Testis (tissue), 3 donors: ENCODE results near the gene PRMT2. TPM values are rescaled to one million over a fixed set of nuclear protein-coding genes. Genes with fewer than 3 reads are reported as not detected.
A peak's percentile ranks its signal among the peaks of the same experiment; 100 is the strongest.

Experiments used
- DNase-seq: peaks from one replicate; pipeline ENCODE4 v3.0.0-alpha.2; 2019
- H3K27ac ChIP-seq, 2 donors: fragments of 200-600 bp; sonication (generic); one replicate each; pipeline ENCODE4 v1.5.1; 2019
- H3K27me3 ChIP-seq: fragments of 200-600 bp; sonication (generic); one replicate; pipeline ENCODE4 v1.5.1; 2019
- H3K36me3 ChIP-seq: fragments of 200-600 bp; sonication (generic); one replicate; pipeline ENCODE4 v1.5.1; 2017; ENCODE audit warnings: low read depth; ENCODE audit errors: missing control alignments
- H3K4me1 ChIP-seq: fragments of 200-600 bp; sonication (generic); one replicate; pipeline ENCODE4 v1.5.1; 2019
- H3K4me3 ChIP-seq, 2 donors: fragments of 200-600 bp; sonication (generic); one replicate each; pipeline ENCODE4 v1.5.1; 2017 to 2019
- H3K9me3 ChIP-seq: fragments of 200-600 bp; sonication (generic); one replicate; pipeline ENCODE4 v1.5.1; 2017
- POLR2A ChIP-seq: fragments of 450-650 bp; IDR thresholded peaks from one replicate; pipeline ENCODE4 v1.6.1; 2017; ENCODE audit warnings: antibody characterized with exemption, mild to moderate bottlenecking, moderate library complexity
- WGBS, 2 donors: methylation state at CpG; one replicate each; pipeline ENCODE4 v1.1.5; 2018; 5-methylcytosine and 5-hydroxymethylcytosine counted together
- intact Hi-C: fragments of 100-400 bp; cut with DNase I; formaldehyde crosslinking; loops from one replicate; pipeline ENCODE4 v1.15.1; 2023; ENCODE audit warnings: low total_unique reads
- polyA plus RNA-seq: library from polyadenylated mRNA; stranded (reverse); fragments of 350-450 nt; fragmentation: Illumina TruSeq; extraction: RNeasy Lipid Tissue Mini Kit (QIAGEN cat#74804); gene quantifications from one replicate; pipeline ENCODE4 v1.2.3, GENCODE V29; 2014; ENCODE audit warnings: low read depth, low replicate concordance; ENCODE audit not compliant: insufficient read depth
- total RNA-seq, 2 donors: library from RNA; depleted of rRNA; stranded (reverse); fragments of >200 nt; gene quantifications; one replicate each; pipeline ENCODE4 v1.2.3, GENCODE V29; 2016
- TF ChIP-seq, protein P1 (sequence below), 3 experiments: fragments of 450-650 bp in 2 of 3; fragments of 200-600 bp in 1 of 3; sonication (generic) in 1 of 3; IDR thresholded peaks; one replicate each; pipeline ENCODE4 v1.5.1; 2016 to 2019; ENCODE audit warnings: antibody characterized with exemption in 3 of 3, mild to moderate bottlenecking in 2 of 3, moderate library complexity in 1 of 3

PRMT2 gene
- total and polyA plus RNA-seq, 3 donors from 2014 or later: 59.4 to 88.9 (median 81.6) TPM

DNA sequence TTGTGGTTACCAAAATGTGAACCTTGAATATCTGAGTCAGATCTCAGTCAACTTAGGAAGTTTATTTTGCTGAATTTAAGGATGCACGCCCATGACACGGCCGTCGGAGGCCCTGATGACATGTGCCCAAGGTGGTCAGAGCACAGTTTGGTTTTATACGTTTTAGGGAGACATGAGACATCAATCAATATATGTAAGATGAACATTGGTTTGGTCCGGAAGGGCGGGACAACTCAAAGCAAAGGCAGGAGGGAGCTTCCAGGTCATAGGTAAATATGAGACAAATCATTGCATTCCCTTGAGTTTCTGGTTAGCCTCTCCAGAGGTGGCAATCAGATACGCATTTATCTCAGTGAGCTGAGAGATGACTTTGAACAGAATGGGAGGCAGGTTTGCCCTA is 1.0 kb upstream of the PRMT2 start:
- Histone ChIP-seq H3K4me3 (peak overlapping the region in 1 of 2 donors; percentile 89), H3K27ac (peak overlapping the region; percentile 92 to 98), H3K4me1 (peaks cover 14% of the 10 kb centered on the region), H3K9me3 (no peaks in the 10 kb centered on the region), H3K36me3 (no peaks in the 10 kb centered on the region), H3K27me3 (no peaks in the 10 kb centered on the region)
- no peak for TF ChIP-seq POLR2A
- TF ChIP-seq, protein P1, sequence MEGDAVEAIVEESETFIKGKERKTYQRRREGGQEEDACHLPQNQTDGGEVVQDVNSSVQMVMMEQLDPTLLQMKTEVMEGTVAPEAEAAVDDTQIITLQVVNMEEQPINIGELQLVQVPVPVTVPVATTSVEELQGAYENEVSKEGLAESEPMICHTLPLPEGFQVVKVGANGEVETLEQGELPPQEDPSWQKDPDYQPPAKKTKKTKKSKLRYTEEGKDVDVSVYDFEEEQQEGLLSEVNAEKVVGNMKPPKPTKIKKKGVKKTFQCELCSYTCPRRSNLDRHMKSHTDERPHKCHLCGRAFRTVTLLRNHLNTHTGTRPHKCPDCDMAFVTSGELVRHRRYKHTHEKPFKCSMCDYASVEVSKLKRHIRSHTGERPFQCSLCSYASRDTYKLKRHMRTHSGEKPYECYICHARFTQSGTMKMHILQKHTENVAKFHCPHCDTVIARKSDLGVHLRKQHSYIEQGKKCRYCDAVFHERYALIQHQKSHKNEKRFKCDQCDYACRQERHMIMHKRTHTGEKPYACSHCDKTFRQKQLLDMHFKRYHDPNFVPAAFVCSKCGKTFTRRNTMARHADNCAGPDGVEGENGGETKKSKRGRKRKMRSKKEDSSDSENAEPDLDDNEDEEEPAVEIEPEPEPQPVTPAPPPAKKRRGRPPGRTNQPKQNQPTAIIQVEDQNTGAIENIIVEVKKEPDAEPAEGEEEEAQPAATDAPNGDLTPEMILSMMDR (IDR thresholded peaks at IDR 0.05): no peak
- no peak for DNase-seq
- intact Hi-C loops: no loop called here
- WGBS, 2 donors: 56 to 75% methylated on average over 8 of the region's 8 CpGs

GRCh38 chr21:46634966-46635323 is 529 bp upstream of the PRMT2 start:
- H3K4me3 ChIP-seq: peak overlapping the region; percentile 81 to 89
- H3K36me3 ChIP-seq: no peaks in the 10 kb centered on the region
- H3K9me3 ChIP-seq: no peaks in the 10 kb centered on the region
- peak overlapping the region; percentile 92 to 98 for H3K27ac ChIP-seq
- peak; percentile 77 for DNase-seq
- 0% methylated on average over 11 to 14 of the region's 14 CpGs for whole genome bisulfite sequencing, 2 donors
- no peak for TF ChIP-seq POLR2A
- TF ChIP-seq, protein P1 (IDR thresholded peaks at IDR 0.05): peak in 1 of 3 experiments; percentile 26
- intact Hi-C loops: no loop called here
- peaks cover 14% of the 10 kb centered on the region for H3K4me1 ChIP-seq
- no peaks in the 10 kb centered on the region for H3K27me3 ChIP-seq

DNA sequence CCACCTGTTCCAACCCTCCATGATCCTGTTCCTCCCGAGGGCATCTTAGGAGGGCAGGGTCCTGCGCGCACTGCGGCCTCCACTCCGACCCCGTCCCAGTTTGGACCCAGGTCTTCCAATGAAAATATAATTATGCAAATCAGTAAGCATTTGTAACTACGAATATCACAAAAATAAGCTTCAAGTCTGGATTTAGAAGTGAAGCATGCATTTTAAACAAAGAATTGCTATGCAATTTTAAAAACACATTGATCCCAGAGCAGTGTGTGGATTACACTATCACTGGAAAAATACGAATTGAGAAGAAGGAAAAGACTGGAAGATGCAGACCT is 673 bp downstream of the PRMT2 start:
- no peaks in the 10 kb centered on the region for H3K9me3 ChIP-seq
- no peaks in the 10 kb centered on the region for H3K36me3 ChIP-seq
- peak overlapping the region; percentile 92 to 98 for H3K27ac ChIP-seq
- 0 to 1% methylated on average over 8 of the region's 8 CpGs for WGBS, 2 donors
- intact Hi-C loops: no loop called here
- no peaks in the 10 kb centered on the region for H3K27me3 ChIP-seq
- no peak for TF ChIP-seq POLR2A
- TF ChIP-seq, protein P1 (IDR thresholded peaks at IDR 0.05): no peak
- H3K4me1 ChIP-seq: peaks cover 14% of the 10 kb centered on the region
- no peak for DNase-seq
- peak overlapping the region; percentile 81 to 89 for H3K4me3 ChIP-seq

DNA sequence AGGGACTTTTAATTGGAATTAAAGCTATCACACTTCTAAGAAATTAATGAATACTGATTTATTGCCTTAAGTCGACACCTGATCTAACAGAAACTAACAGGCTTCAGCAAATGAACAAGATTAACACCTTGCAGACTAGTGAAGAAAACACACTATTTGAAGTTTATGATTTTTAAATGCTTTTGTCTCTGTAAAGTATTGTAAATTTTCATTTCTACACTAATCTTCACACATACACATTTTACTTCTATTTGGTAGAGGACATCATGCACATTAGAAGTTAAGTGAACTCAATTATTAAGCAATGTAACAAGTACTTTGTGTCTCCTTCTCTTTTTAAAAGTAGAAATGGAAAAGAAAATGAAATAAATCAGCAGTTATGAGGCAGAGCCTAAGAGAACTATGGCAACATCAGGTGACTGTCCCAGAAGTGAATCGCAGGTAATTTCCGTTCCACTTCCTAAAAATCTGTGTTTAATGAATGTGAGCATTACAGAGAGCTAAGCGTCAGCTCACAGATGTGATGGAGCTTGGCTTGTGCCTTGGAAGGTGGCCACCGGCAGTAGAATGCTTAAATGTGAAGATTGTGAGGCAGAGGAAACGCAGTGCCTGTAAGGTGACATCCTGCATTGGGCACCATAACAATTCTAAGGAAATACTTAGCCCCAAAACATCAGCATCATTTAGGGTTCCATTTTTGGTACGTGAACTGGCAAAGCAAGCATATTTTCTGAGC is 1.2 kb downstream of the PRMT2 start:
- H3K9me3 ChIP-seq: no peaks in the 10 kb centered on the region
- H3K36me3 ChIP-seq: no peaks in the 10 kb centered on the region
- no peaks in the 10 kb centered on the region for H3K27me3 ChIP-seq
- intact Hi-C loops: no loop called here
- peaks cover 14% of the 10 kb centered on the region for H3K4me1 ChIP-seq
- DNase-seq: no peak
- H3K4me3 ChIP-seq: peak overlapping the region in 1 of 2 donors; percentile 89
- WGBS, 2 donors: 52 to 65% methylated on average over 7 of the region's 7 CpGs
- peak overlapping the region in 1 of 2 donors; percentile 98 for H3K27ac ChIP-seq
- no peak for TF ChIP-seq POLR2A
- TF ChIP-seq, protein P1 (IDR thresholded peaks at IDR 0.05): no peak
